Erythroblast (primary cell): ENCODE results near the gene SORCS1.

Source experiments
- GATA1 ChIP-seq: IDR thresholded peaks from 2 replicates; pipeline ENCODE4 v1.6.1; 2011; ENCODE audit warnings: low read depth, mild to moderate bottlenecking, control low read depth, low read length, moderate library complexity
- POLR2A ChIP-seq: IDR thresholded peaks from 2 replicates; pipeline ENCODE4 v1.6.1; 2011; ENCODE audit warnings: mild to moderate bottlenecking, low read length

DNA sequence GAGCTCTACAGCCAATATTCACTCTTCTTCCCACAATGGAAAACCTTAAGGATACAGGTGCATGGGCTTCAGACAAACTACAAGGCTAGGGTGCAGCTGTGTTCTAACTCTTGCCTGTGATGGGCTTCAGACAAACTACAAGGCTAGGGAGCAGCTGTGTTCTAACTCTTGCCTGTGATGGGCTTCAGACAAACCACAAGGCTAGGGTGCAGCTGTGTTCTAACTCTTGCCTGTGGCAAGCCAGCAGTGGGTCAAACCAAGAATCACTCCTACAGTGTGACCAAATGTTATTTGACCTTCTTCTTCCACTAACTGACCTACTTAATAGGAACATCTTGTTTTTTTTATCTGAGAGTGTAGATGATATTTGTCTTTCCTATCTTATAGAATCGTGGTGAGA is 7.4 kb downstream of the SORCS1 start:
- TF ChIP-seq POLR2A (no peak), GATA1 (no peak)
